HG03432 (cell line): ENCODE results near the gene GINM1.

Experiments used
- ATAC-seq: cut with Tn5 transposase; IDR thresholded peaks from one replicate; pipeline ENCODE4 v1.9.1; 2021; ENCODE audit warnings: mild to moderate bottlenecking, moderate library complexity; ENCODE audit not compliant: unreplicated experiment

The GINM1 gene, protein sequence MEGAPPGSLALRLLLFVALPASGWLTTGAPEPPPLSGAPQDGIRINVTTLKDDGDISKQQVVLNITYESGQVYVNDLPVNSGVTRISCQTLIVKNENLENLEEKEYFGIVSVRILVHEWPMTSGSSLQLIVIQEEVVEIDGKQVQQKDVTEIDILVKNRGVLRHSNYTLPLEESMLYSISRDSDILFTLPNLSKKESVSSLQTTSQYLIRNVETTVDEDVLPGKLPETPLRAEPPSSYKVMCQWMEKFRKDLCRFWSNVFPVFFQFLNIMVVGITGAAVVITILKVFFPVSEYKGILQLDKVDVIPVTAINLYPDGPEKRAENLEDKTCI

GRCh38 chr6:149565527-149566409 lies at the start of gene GINM1:
GINM1 (plus strand) TSS chr6:149566375; CDS start chr6:149566415, 40 bp downstream.
- peak; percentile 85 for ATAC-seq

DNA sequence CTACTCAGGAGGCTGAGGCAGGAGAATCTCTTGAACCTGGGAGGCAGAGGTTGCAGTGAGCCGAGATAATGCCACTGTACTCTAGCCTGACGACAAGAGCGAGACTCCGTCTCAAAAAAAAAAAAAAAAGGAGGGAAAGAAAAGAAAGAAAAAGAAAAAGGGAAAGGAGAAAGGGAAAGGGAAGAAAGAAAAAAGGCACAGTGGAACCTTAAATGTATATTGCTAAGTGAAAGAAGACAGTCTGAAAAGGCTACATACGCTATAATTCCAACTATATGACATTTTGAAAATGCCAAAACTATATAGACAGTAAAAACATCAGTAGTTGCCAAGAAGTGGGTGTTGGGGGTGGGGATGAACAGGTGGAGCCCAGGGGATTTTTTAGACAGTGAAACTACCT lies 36.5 kb upstream of the GINM1 start:
- ATAC-seq = no peak

DNA sequence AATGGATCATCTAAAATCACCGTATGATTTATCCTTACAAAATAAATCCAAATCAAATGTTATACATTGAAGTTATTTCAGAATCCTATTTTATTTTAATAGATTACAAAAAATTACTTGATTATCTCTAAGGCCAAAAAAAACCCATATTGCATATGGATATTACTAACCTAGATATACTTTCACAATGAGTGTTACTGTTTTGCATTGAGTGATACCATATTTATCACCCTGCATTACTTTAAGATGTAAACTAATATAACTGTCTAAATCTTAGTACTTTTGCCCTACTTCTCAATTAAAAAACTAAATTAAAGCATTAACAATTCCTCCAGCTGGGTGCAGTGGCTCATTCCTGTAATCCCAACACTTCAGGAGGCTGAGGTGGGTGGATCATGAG lies 31.4 kb upstream of the GINM1 start:
- no peak for ATAC-seq

GRCh38 chr6:149541139-149541538 lies 25.0 kb upstream of the GINM1 start:
- no peak for ATAC-seq

- no peak for ATAC-seq
These were observed 21.4 kb upstream of the GINM1 start for GRCh38 chr6:149544646-149545257.

GRCh38 chr6:149545258-149545753 lies 20.9 kb upstream of the GINM1 start:
- ATAC-seq = peak; percentile 9

- peak; percentile 92 for ATAC-seq
These were observed 20.3 kb upstream of the GINM1 start, which contains the start of gene PPIL4 for GRCh38 chr6:149545754-149546471. PPIL4 (minus strand) TSS chr6:149546043; CDS start chr6:149546005, 38 bp downstream.

- no peak for ATAC-seq
These were observed 14.3 kb upstream of the GINM1 start for GRCh38 chr6:149551920-149552319.

GRCh38 chr6:149558029-149558428 lies 8.1 kb upstream of the GINM1 start:
- no peak for ATAC-seq

DNA sequence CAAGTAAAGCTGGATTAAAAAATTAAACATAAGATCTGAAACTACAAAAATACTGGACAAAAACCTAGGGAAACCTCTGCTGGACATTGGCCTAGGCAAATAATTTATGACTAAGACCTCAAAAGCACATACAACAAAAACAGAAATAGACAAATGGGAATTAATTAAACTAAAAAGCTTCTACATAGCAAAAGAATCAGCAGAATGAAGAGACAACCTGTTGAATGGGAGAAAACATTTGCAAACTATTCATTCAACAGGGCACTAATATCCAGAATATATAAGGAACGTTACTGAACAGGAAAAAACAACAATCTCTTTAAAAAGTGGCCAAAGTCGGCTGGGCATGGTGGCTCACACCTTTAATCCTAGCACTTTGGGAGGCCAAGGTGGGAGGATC lies 6.8 kb upstream of the GINM1 start:
- no peak for ATAC-seq

GRCh38 chr6:149560736-149561135 lies 5.4 kb upstream of the GINM1 start:
- ATAC-seq = peak; percentile 34

DNA sequence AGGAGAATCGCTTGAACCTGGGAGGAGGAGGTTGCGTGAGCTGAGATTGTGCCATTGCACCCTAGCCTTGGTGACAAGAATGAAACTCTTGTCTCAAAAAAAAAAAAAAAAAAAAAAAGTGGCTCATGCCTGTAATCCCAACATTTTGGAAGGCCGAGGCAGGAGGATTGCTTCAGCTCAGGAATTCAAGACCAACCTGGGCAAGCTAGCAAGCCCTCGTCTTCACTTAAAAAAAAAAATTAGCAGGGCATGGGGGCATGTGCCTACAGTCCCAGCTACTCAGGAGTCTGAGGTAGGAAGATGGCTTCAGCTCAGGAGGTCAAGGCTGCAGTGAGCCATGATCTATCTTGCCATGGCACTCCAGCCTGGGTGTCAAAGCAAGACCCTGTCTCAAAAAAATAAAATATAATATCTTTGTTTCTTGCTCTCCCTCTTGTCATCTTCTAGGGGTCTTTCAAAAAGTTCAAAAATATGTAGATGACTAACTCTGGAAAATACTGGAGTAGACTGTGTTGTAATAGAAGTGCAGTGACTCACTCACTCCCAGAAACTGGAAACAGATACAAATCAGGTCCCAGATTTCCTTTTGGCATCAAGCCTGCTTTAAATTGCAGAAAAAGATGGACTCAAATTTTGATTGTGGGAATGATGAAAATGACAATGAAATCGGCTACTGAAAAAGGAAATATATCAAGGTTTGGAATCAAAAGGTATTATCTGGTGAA lies 2.8 kb upstream of the GINM1 start:
- no peak for ATAC-seq

DNA sequence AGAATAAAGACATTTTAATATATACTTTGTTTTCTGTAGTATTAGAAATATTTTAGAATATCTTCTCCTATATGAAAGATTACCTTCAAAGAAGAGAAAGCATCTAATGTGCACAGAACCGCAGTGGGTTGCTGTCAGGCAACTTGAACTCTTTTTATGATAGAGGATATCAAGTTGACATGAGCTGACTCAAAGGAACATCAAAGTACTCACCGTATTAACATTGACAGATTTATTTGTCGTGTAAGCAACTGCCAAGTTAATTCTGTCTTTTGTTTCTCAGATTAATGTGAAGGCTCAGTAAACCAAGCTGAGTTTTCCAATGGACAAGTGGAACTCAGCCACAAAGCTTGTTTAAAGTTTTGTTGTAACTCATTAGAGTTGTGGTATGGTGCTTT lies 2.2 kb upstream of the GINM1 start:
- no peak for ATAC-seq

DNA sequence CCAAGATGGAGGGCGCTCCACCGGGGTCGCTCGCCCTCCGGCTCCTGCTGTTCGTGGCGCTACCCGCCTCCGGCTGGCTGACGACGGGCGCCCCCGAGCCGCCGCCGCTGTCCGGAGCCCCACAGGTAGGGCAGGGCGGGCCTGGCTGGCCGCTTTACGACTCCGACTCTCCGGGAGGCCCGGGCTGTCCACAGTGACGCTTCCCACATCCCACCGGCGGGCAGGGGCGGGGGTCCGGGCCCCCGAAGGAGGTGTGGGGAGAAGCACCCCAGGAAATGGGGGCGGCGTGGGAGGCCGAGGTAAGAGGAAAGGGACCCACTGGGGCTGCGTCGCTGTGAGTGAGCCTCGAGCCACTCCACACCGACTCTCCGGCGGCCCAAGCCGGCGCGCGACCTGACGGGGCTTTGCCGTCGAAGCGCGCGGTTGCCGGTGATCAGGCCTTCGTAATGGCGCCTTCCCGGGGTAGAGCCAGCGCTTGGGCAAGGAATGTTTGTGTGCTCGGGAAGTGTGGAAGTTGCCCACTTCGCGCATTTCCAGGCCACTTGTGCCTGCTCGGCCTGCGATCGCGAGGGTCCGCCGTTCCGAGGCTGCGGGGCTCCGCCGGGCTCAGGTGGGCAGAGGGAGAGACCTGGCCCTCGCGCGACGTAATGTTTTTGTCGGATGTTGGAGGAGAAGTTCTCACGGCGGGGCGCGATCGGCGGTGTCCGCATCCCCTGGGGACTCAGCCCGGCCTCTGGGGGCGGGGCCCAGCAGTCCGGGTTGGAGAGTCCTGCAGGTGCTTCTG lies 427 bp downstream of the GINM1 start:
- peak; percentile 24 for ATAC-seq

DNA sequence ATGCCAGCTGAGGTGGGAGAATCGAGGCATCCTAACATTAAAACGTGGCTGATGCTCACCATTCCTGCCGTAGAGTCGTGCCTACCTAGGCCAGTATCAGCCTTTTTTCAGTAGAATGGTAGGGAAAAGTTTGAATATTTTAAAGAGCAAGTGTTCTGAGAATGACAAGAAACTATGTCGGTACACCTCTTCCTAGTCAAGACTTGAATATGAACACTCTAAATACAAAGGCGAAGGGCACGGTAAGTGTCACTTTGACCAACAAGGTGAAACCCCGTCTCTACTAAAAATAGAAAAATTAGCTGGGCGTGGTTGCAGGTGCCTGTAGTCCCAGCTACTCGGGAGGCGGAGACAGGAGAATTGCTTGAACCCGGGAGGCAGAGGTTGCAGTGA lies 1.0 kb downstream of the GINM1 start:
- ATAC-seq = no peak

GRCh38 chr6:149567945-149568585 lies 1.9 kb downstream of the GINM1 start:
- ATAC-seq = no peak

DNA sequence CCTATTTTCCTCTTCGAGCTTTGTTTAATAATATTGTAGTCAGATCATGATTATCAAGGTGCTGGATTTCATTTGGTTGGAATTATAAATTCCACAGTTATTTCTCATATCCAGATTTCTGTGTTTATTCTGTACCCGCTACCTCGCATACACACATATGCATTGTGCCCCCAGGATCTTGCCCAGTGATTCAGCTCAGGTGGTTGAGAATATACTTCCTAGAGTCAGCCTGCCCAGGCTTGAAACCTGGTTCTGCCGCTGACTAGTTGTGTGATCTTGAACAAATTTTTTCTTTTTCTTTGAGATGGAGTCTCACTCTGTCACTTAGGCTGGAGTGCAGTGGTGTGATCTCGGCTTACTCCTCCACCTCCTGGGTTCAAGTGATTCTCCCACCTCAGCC lies 14.7 kb downstream of the GINM1 start:
- ATAC-seq = no peak

DNA sequence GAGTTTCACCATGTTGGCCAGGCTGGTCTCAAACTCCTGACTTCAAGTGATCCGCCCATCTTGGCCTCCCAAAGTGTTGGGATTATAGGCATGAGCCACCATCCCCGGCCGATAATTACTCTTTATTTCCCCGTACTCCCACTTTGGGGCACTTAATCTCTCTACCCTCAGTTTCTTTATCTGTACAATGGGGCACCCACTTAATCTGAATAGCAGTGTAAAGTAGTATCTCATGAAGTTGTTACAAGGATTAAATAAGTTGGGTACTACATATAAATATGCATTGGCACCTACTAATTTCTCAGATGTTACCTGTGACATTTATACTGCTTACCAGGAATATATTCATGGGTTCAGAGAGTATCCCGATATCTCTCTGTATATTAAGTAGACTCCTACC lies 15.2 kb downstream of the GINM1 start:
- no peak for ATAC-seq

DNA sequence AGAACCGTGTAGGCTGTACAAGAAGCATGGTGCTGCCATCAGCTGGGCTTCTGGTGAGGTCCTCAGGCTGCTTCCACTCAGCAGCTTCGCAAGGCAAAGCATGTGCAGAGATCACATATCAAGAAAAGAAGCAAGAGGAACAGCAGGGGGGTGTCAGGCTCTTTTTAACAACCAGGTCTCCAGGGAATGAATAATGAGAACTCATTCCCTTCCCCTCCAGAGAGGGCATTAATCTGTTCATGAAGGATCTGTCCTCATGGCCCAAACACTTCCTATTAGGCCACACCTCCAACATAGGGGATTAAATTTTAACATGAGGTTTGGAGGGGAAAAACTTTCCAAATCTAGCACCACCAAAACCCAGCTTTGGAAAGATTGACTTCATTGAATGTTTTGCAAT lies 20.0 kb downstream of the GINM1 start:
- ATAC-seq = no peak
